ENCODE data around the gene SGK1.
A peak's percentile ranks its signal among the peaks of the same experiment; 100 is the strongest.

SGK1 gene

GRCh38 chr6:134287859-134288537 lies 29.9 kb downstream of the SGK1 start:
- H3K4me3 ChIP-seq (ENCODE audit: low read length): no peak overlapping the region
- no peaks in the 10 kb centered on the region for H3K36me3 ChIP-seq (ENCODE audit: control insufficient read depth, low read length)
- H3K4me1 ChIP-seq (ENCODE audit: control insufficient read depth, low read length): peaks cover 26% of the 10 kb centered on the region
- H3K9me3 ChIP-seq (ENCODE audit: control insufficient read depth, insufficient read depth, low read length): no peaks in the 10 kb centered on the region
- no peaks in the 10 kb centered on the region for H4K20me1 ChIP-seq (ENCODE audit: control insufficient read depth, insufficient read depth, low read depth, low read length)
- no peaks in the 10 kb centered on the region for H3K79me2 ChIP-seq (ENCODE audit: control insufficient read depth, low read length)
- H3K27me3 ChIP-seq (ENCODE audit: control insufficient read depth, low read length): no peaks in the 10 kb centered on the region
- H3F3A ChIP-seq (ENCODE audit: control insufficient read depth, insufficient read depth): no peaks in the 10 kb centered on the region
- no peak for TF ChIP-seq CTCF (IDR thresholded peaks at IDR 0.05; ENCODE audit: low read depth, low read length, poor library complexity, severe bottlenecking)
- no peak for TF ChIP-seq EZH2phosphoT487 (IDR thresholded peaks at IDR 0.05; ENCODE audit: borderline replicate concordance, low read length)
- peak overlapping the region; percentile 27; the same call in 1 of the 2 replicates for H3K4me2 ChIP-seq (ENCODE audit: low read length)
- no peaks in the 10 kb centered on the region for H3K9me2 ChIP-seq (replicated peaks; ENCODE audit: control insufficient read depth, low read length)
- no peak overlapping the region for H3K27ac ChIP-seq (ENCODE audit: low read depth, low read length)

- Histone ChIP-seq H3K9me3 (ENCODE audit: control insufficient read depth, insufficient read depth, low read length) (no peaks in the 10 kb centered on the region), H3K9me2 (replicated peaks; ENCODE audit: control insufficient read depth, low read length) (no peaks in the 10 kb centered on the region), H3K4me3 (ENCODE audit: low read length) (no peak overlapping the region), H3K27me3 (ENCODE audit: control insufficient read depth, low read length) (no peaks in the 10 kb centered on the region), H3F3A (ENCODE audit: control insufficient read depth, insufficient read depth) (no peaks in the 10 kb centered on the region), H3K36me3 (ENCODE audit: control insufficient read depth, low read length) (no peaks in the 10 kb centered on the region), H4K20me1 (ENCODE audit: control insufficient read depth, insufficient read depth, low read depth, low read length) (no peaks in the 10 kb centered on the region), H3K4me2 (ENCODE audit: low read length) (no peak overlapping the region), H3K79me2 (ENCODE audit: control insufficient read depth, low read length) (no peaks in the 10 kb centered on the region), H3K27ac (ENCODE audit: low read depth, low read length) (no peak overlapping the region), H3K4me1 (ENCODE audit: control insufficient read depth, low read length) (peaks cover 12% of the 10 kb centered on the region)
- TF ChIP-seq CTCF (IDR thresholded peaks at IDR 0.05; ENCODE audit: low read depth, low read length, poor library complexity, severe bottlenecking) (no peak), EZH2phosphoT487 (IDR thresholded peaks at IDR 0.05; ENCODE audit: borderline replicate concordance, low read length) (no peak)
Measured at GRCh38 chr6:134282816-134283215, 35.1 kb downstream of the SGK1 start.

GRCh38 chr6:134281388-134281787 lies 36.5 kb downstream of the SGK1 start:
- peaks cover 10% of the 10 kb centered on the region for H3K4me1 ChIP-seq (ENCODE audit: control insufficient read depth, low read length)
- no peak overlapping the region for H3K4me3 ChIP-seq (ENCODE audit: low read length)
- no peak overlapping the region for H3K4me2 ChIP-seq (ENCODE audit: low read length)
- H3K9me2 ChIP-seq (replicated peaks; ENCODE audit: control insufficient read depth, low read length): no peaks in the 10 kb centered on the region
- no peaks in the 10 kb centered on the region for H4K20me1 ChIP-seq (ENCODE audit: control insufficient read depth, insufficient read depth, low read depth, low read length)
- TF ChIP-seq EZH2phosphoT487 (IDR thresholded peaks at IDR 0.05; ENCODE audit: borderline replicate concordance, low read length) (no peak), CTCF (IDR thresholded peaks at IDR 0.05; ENCODE audit: low read depth, low read length, poor library complexity, severe bottlenecking) (no peak)
- H3K27me3 ChIP-seq (ENCODE audit: control insufficient read depth, low read length): no peaks in the 10 kb centered on the region
- H3K36me3 ChIP-seq (ENCODE audit: control insufficient read depth, low read length): no peaks in the 10 kb centered on the region
- H3F3A ChIP-seq (ENCODE audit: control insufficient read depth, insufficient read depth): no peaks in the 10 kb centered on the region
- no peaks in the 10 kb centered on the region for H3K9me3 ChIP-seq (ENCODE audit: control insufficient read depth, insufficient read depth, low read length)
- no peak overlapping the region for H3K27ac ChIP-seq (ENCODE audit: low read depth, low read length)
- no peaks in the 10 kb centered on the region for H3K79me2 ChIP-seq (ENCODE audit: control insufficient read depth, low read length)

Data from DOHH2 (cell line).